ENCODE data around the gene TRIM31.

Gene TRIM31

GRCh38 chr6:30075094-30075789, 37.6 kb downstream of the TRIM31 start, which contains the start of gene RNF39:
Gene RNF39, minus strand, starts transcription at chr6:30075769. Its CDS starts 184 bp downstream, at chr6:30075585.
- no peak for DNase-seq

DNA sequence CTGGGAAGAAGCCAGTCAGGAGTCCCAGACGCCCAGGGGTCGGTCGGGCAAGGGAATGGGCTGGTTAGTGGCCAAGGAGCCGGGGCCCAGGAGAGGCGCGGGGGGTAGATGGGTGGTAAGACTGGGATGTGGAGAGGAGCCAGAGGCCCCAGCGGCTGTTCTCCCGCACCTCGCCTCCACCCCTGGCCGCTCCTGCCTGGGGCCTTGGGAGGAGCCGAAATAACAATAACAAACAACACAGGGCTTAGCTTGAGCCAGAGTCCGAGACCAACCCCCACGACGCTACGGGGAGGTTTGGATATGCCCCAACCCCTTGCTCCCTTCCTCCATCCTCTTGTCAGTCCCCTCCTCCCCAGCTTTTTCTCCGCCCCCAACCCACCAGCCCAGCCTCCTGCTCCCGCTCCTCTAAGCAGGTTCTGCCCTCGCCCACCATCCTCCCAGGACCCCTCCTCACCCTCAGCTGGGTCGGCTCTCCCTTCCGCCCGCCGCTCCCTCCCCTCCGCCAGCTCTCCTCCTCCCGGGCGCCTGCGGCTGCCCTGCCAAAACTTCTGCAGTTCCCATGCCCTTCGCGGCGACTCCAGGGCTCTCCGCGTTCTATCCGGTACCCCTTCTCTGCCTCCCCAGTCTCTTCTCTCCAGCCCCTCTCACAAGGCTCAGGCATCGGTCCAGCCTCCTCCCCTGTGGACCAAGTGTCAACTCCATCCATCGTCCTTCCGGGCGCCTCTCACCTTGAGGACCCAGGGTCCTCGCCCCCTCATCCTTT, 38.4 kb downstream of the TRIM31 start:
- DNase-seq, result no peak

DNA sequence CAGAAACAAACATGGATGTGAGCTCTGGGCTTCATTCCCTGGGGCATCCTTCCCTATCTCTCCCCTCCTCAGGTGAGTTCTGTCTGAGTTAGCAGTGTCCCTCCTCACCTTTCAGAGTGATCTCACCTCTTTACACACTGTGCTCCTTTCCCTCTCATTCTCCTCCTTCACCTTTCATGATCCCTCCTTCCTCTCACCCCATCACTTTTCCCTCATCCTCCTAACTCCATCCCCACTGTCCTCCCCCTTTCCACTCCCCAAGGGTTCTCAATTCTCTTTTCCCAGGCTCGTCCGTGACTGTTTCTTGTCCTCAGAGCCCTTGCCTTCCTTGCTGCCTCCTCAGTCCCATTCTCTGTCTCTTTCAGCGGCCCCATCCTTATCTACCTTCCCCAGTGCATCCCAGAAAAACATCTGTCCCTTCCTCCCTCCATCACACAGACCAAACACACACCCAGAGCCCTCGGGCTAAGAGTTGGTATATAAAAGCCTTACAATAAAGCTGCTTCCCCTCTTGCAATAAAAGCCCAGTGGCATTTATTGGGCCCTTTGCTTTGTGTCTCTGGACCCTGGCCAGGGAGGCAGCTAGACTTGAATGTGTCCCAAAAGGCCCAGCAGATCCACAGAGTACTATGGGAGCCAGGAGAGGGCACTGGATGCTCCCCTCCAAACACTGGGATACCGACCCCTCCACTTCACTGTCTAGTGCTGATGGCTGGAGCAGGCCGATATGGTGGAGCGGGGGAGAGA, 39.2 kb downstream of the TRIM31 start:
- no peak for DNase-seq

- DNase-seq, result no peak
Observed at GRCh38 chr6:30071858-30072257, 41.0 kb downstream of the TRIM31 start.

- no peak for DNase-seq
Observed at GRCh38 chr6:30071081-30071818, 41.6 kb downstream of the TRIM31 start.

GRCh38 chr6:30067460-30068139, 45.3 kb downstream of the TRIM31 start:
- no peak for DNase-seq

- DNase-seq, result peak; percentile 100
Observed at GRCh38 chr6:30066577-30067459, 46.1 kb downstream of the TRIM31 start, which contains the start of gene PPP1R11. Gene PPP1R11, plus strand, starts transcription at chr6:30067198. Its CDS starts 213 bp downstream, at chr6:30067411.

GRCh38 chr6:30066082-30066481, 46.8 kb downstream of the TRIM31 start:
- DNase-seq, result no peak

DNA sequence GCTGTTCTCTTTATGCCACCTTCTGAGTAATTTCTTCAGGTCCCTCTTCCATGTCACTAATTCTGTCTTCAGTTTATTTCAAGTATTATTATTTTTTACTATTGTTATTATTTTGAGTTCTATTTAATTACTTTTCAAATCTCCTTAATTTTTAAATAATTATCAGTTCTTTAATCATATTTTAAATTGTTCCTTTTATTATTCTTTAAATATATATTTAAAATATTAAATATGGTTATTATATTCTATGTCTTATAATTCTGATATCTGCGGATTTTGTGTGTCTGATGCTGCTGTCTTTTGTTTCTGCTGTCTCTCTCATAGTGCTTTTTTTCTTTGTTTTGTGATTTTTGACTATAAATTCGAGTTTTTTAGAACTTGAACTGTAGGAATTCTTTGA, 49.6 kb downstream of the TRIM31 start:
- DNase-seq, result no peak

GRCh38 chr6:30062471-30063178, 50.3 kb downstream of the TRIM31 start:
- no peak for DNase-seq

- DNase-seq, result peak; percentile 6 to 21
Observed at GRCh38 chr6:30061858-30062458, 50.9 kb downstream of the TRIM31 start.

DNA sequence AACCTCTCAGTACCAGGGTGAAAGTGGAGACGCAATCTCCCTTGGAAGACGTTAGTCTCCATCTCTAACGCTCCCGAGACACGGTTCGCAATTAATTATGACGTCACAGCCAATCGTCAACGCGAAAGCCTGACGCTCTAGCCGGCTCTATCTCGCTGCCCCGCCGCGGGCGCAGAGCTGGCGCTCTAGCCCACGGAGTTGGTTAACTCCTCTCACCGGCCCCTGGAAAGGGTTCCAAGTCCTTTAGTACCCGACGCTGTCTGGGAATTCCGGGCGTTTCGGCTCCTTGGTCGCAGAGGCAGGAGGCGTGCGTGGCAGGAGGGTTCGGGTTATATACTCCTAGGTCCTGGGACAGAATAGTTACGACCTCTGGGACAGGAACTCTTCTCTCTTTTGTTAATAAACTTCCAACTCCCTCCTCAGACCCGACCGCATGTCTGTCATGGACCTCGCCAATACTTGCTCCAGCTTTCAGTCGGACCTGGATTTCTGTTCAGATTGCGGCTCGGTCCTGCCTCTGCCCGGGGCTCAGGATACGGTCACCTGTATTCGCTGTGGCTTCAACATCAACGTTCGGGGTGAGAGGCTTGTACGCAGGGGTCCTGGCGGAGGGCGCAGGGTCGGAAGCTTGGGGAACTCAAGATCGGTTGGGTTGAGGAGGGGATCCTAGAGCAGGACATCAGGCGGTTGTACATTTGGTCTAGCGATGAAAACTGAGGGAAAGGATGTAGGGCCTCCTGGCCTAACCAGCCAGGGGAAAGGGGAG, 51.6 kb downstream of the TRIM31 start, which contains the start of gene POLR1H:
Gene POLR1H, plus strand, starts transcription at position 174 of the 766 bp plus-strand sequence. Its CDS starts 260 bp downstream, at position 434.
- DNase-seq, result peak; percentile 97 to 98

DNA sequence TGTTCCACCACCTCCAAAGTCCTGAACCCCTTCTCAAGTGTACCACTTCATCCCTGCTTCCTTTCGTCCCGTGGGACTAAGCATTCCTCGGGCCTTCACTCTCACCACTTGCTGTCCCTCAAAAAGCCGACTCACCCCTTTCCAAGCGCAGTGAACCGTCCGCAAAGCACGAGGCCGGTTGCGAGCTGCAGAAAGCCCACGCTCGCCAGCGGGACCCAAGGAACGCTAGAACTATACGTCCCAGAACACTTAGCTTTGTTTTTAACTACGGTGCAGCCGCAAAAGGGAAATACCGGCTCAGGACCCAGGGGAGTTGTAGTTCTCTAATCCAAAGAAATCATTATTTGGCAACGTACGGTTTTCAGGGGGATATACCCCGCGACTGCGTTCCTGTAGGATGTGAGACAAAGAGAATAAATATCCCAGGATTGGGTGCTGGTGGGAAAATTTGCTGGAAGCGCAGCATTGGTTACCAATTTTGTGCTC, 52.2 kb downstream of the TRIM31 start:
- peak; percentile 66 to 83 for DNase-seq

GRCh38 chr6:30055513-30055912, 57.4 kb downstream of the TRIM31 start:
- no peak for DNase-seq

DNA sequence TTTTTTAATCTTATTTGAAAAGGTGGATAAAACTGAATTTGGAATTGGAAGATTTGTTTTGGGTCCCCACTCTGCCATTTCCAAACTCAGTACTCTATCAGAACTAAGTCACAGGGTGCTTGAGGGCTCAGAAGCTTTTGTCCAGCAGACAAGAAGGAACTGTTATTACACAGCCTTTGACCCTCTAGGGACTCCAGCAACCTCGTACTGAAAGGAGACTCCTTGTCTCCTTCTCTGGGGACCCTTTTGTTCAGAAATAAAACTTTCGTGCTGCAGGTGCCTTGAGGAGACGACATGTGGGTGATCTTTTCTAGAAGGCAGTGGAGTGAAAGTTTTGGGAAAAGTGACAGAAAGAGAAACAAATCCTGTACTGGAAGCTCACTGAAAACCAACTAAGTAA, 59.2 kb downstream of the TRIM31 start:
- no peak for DNase-seq

Data from inflammatory macrophage (primary cell).